Activated naive CD4-positive, alpha-beta T cell treated with anti-CD3 and anti-CD28 coated beads, Interleukin-2, amount 10 ng/mL, durations not matched to agents 7 days and 5 days (primary cell): ENCODE measurements around the gene FIBP.

ENCODE experiments used
- CTCF ChIA-PET: fragments of 350-600 bp; sonication (Branson Sonifier 250); formaldehyde crosslinking; loops from one replicate; lab custom pipeline; 2021; ENCODE audit warnings: antibody characterized with exemption; lab: Charles Lee
- DNase-seq: peaks from one replicate; pipeline ENCODE4 v3.0.0-alpha.2; 2020
- H3K27ac Mint-ChIP-seq: one replicate; pipeline ENCODE4 v1.8.0; 2021; ENCODE audit warnings: mild to moderate bottlenecking, moderate library complexity, mixed read lengths
- H3K27me3 Mint-ChIP-seq: one replicate; pipeline ENCODE4 v1.8.0; 2021; ENCODE audit warnings: mild to moderate bottlenecking, mixed read lengths
- H3K36me3 Mint-ChIP-seq: one replicate; pipeline ENCODE4 v1.8.0; 2021; ENCODE audit warnings: mixed read lengths
- H3K4me1 Mint-ChIP-seq: one replicate; pipeline ENCODE4 v1.8.0; 2021; ENCODE audit warnings: mixed read lengths
- H3K4me3 Mint-ChIP-seq: one replicate; pipeline ENCODE4 v1.8.0; 2021; ENCODE audit warnings: mild to moderate bottlenecking, moderate library complexity, mixed read lengths
- H3K9me3 Mint-ChIP-seq: one replicate; pipeline ENCODE4 v1.8.0; 2021; ENCODE audit warnings: mixed read lengths

Gene FIBP

GRCh38 chr11:65882120-65883057 lies 5.9 kb downstream of the FIBP start:
- H3K4me3 Mint-ChIP-seq: no peak overlapping the region
- peaks cover 31% of the 10 kb centered on the region for H3K36me3 Mint-ChIP-seq
- peaks cover 68% of the 10 kb centered on the region for H3K4me1 Mint-ChIP-seq
- no peaks in the 10 kb centered on the region for H3K9me3 Mint-ChIP-seq
- CTCF ChIA-PET: interaction anchor here (1.4 to 10.9 kb wide), 6 partner anchors 8 to 106 kb away, joined by 4 to 142 read pairs (median 57); partner anchors contain the start of genes CCDC85B, CFL1, FOSL1 and MUS81
- DNase-seq: no peak
- peak overlapping the region; percentile 16 for H3K27ac Mint-ChIP-seq
- no peaks in the 10 kb centered on the region for H3K27me3 Mint-ChIP-seq

GRCh38 chr11:65880844-65881421 lies 7.3 kb downstream of the FIBP start:
- no peak for DNase-seq
- peaks cover 19% of the 10 kb centered on the region for H3K36me3 Mint-ChIP-seq
- H3K27me3 Mint-ChIP-seq: no peaks in the 10 kb centered on the region
- CTCF ChIA-PET: interaction anchor here (1.4 to 7.8 kb wide), 3 partner anchors 9 to 107 kb away, joined by 4 to 126 read pairs (median 7); partner anchors contain the start of genes CCDC85B and MUS81
- H3K27ac Mint-ChIP-seq: peak overlapping the region; percentile 85
- H3K4me3 Mint-ChIP-seq: peak overlapping the region; percentile 75
- no peaks in the 10 kb centered on the region for H3K9me3 Mint-ChIP-seq
- H3K4me1 Mint-ChIP-seq: peaks cover 63% of the 10 kb centered on the region

GRCh38 chr11:65880027-65880426 lies 8.2 kb downstream of the FIBP start:
- peaks cover 11% of the 10 kb centered on the region for H3K36me3 Mint-ChIP-seq
- peak overlapping the region; percentile 75 for H3K4me3 Mint-ChIP-seq
- H3K9me3 Mint-ChIP-seq: no peaks in the 10 kb centered on the region
- DNase-seq: no peak
- H3K27ac Mint-ChIP-seq: no peak overlapping the region
- CTCF ChIA-PET: interaction anchor here (0.6 to 7.8 kb wide), 2 partner anchors 108 to 371 kb away, joined by 3 to 126 read pairs; no protein-coding TSS in a partner anchor
- peaks cover 59% of the 10 kb centered on the region for H3K4me1 Mint-ChIP-seq
- H3K27me3 Mint-ChIP-seq: no peaks in the 10 kb centered on the region

DNA sequence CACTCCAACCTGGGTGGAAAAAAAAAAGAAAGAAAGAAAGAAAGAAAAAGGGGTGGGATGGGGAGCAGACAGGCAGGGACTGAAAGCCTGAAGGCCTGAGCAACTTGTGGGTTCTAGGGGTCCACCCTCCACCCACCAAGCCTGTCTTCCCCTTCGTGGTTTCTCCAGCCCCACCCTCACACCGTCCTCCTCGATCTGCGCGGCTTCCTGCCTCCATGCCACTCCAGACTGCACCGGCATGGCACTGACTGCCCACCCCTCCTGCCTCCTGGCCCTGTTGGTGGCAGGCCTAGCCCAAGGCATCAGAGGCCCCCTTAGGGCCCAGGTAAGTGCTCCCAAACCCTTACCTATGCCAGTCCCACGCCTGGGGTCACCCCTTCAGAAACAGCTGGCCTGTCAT lies 8.7 kb downstream of the FIBP start, which contains the start of gene CTSW:
TSS of gene CTSW (plus strand) at position 221 of the 400 bp plus-strand sequence. CDS start at position 239, 18 bp downstream.
- Mint-ChIP-seq H3K36me3 (peaks cover 7% of the 10 kb centered on the region), H3K4me1 (peaks cover 55% of the 10 kb centered on the region), H3K9me3 (no peaks in the 10 kb centered on the region), H3K27ac (peak within 1 kb of the TSS; percentile 85), H3K4me3 (peak within 1 kb of the TSS; percentile 75), H3K27me3 (no peaks in the 10 kb centered on the region)
- peak; percentile 68 for DNase-seq
- CTCF ChIA-PET: interaction anchor here (0.6 to 7.8 kb wide), 3 partner anchors 20 to 371 kb away, joined by 3 to 126 read pairs (median 7); partner anchors contain the start of gene MUS81

GRCh38 chr11:65873318-65874156 lies 14.7 kb downstream of the FIBP start:
- peak; percentile 96 for DNase-seq
- H3K4me1 Mint-ChIP-seq: peaks cover 51% of the 10 kb centered on the region
- peaks cover 3% of the 10 kb centered on the region for H3K36me3 Mint-ChIP-seq
- CTCF ChIA-PET: interaction anchor here (1.6 to 2.1 kb wide), 4 partner anchors 11 to 115 kb away, joined by 3 to 16 read pairs (median 7); partner anchors contain the start of genes FIBP and MUS81
- peak overlapping the region; percentile 85 for H3K4me3 Mint-ChIP-seq
- H3K27me3 Mint-ChIP-seq: peaks cover 34% of the 10 kb centered on the region
- H3K9me3 Mint-ChIP-seq: no peaks in the 10 kb centered on the region
- peak overlapping the region; percentile 75 for H3K27ac Mint-ChIP-seq

DNA sequence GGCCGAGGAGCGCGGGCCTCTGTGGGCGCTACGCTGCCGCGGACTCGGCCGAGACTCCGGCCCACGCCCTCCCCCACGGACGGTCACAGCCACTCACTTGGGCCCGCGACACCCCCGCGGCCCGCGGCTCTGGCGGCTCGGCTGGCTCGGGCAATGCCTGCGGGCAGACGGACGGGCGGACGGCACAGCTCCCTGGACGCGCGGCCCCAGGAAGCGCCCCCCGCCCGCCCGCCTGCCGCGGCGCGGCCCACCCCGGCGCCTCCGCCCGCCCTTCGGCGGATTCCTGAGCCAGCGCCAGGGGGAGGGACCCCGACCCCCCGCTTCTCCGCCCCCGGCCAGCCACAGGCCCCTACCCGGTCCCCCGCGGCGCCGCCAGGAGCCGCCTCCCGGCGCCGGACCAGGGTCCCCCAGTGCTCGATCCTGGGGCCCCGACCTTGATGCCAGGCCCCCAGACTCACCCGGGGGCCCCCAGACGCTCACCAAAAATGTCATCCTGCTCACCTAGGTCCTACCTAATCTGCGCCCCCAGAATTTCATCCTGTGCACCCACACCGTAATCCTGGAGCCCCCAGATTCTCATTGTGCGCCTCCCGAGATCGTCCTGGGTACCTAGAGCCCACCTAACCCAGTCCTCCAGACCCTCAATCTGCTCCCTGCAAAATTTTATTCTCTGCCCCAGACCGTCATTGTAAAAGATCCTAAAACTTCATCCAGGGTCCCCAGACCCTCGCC lies 15.5 kb downstream of the FIBP start, which contains the start of gene EFEMP2:
TSS of gene EFEMP2 (minus strand) at position 215 of the 732 bp plus-strand sequence. CDS start 446 bp downstream, outside the sequence.
- H3K9me3 Mint-ChIP-seq: no peaks in the 10 kb centered on the region
- peaks cover 5% of the 10 kb centered on the region for H3K36me3 Mint-ChIP-seq
- H3K4me1 Mint-ChIP-seq: peaks cover 47% of the 10 kb centered on the region
- peak within 1 kb of the TSS; percentile 85 for H3K4me3 Mint-ChIP-seq
- CTCF ChIA-PET: interaction anchor here (2.0 to 4.8 kb wide), 5 partner anchors 12 to 15 kb away, joined by 8 to 39 read pairs (median 16); partner anchors contain the start of genes FIBP and MUS81
- peak within 1 kb of the TSS; percentile 75 for H3K27ac Mint-ChIP-seq
- peaks cover 34% of the 10 kb centered on the region for H3K27me3 Mint-ChIP-seq
- DNase-seq: no peak

GRCh38 chr11:65871811-65872548 lies 16.3 kb downstream of the FIBP start:
- DNase-seq: no peak
- Mint-ChIP-seq H3K4me3 (peak overlapping the region; percentile 37), H3K36me3 (peaks cover 11% of the 10 kb centered on the region), H3K27ac (no peak overlapping the region), H3K4me1 (peaks cover 42% of the 10 kb centered on the region), H3K9me3 (no peaks in the 10 kb centered on the region), H3K27me3 (peaks cover 34% of the 10 kb centered on the region)
- CTCF ChIA-PET: interaction anchor here (3.5 to 4.8 kb wide), 3 partner anchors 12 to 16 kb away, joined by 13 to 39 read pairs (median 34); partner anchors contain the start of genes FIBP and MUS81

DNA sequence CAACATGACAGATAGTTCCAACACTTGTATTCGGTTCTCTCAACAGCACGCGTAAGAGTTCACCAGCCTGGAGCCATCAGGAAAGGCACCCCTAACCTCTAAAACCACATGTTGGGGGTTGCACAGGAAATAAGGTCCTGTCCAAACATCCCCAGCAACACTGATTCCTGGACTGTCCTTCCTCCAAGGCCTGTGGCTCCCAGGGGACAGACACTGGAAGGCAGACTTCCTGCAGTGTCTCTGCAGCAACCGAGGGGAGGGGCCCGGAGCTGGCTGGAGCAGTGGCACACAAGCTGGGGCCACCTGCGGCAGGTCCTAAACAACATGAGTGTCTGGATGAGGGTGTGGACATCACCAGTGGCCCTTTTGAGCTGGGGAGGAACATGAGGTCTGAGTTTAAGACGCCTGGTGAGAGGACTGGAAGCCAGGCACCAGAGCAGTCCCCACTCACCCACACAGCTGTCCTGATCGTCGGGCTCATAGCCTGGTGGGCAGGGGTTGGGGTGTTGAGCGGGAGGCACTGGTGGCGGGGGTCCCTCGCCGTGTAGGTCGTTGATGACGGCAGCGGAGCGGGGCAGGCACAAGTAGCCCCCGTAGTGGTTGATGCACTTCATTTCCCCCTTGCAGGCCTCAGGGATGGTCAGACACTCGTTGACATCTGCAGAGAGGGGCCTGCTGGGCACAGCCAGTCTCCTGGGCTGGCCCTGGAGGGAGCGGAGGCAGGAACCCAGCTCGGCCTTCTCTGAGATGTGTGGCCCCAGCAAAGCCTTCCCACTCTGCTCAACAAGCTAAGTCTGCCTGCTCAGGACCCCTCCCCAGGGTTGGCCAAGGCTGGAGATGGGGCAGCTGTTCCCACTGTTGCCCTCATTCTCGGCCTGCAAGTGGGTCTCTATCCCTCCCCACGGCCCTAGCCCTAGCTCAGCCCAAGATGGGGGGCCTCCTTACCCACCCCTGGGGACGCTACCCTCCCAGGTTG lies 17.3 kb downstream of the FIBP start:
- CTCF ChIA-PET: interaction anchor here (3.5 to 4.8 kb wide), 3 partner anchors 11 to 17 kb away, joined by 13 to 39 read pairs (median 34); partner anchors contain the start of genes FIBP and MUS81
- peaks cover 38% of the 10 kb centered on the region for H3K4me1 Mint-ChIP-seq
- H3K4me3 Mint-ChIP-seq: no peak overlapping the region
- H3K36me3 Mint-ChIP-seq: peaks cover 14% of the 10 kb centered on the region
- no peak for DNase-seq
- peaks cover 34% of the 10 kb centered on the region for H3K27me3 Mint-ChIP-seq
- no peaks in the 10 kb centered on the region for H3K9me3 Mint-ChIP-seq
- H3K27ac Mint-ChIP-seq: no peak overlapping the region

GRCh38 chr11:65870307-65870658 lies 18.0 kb downstream of the FIBP start:
- Mint-ChIP-seq H3K27me3 (peaks cover 34% of the 10 kb centered on the region), H3K36me3 (peaks cover 15% of the 10 kb centered on the region), H3K27ac (no peak overlapping the region), H3K4me3 (no peak overlapping the region), H3K4me1 (peaks cover 38% of the 10 kb centered on the region), H3K9me3 (no peaks in the 10 kb centered on the region)
- CTCF ChIA-PET: interaction anchor here (3.5 to 4.8 kb wide), 3 partner anchors 10 to 17 kb away, joined by 13 to 39 read pairs (median 34); partner anchors contain the start of genes FIBP and MUS81
- DNase-seq: no peak

DNA sequence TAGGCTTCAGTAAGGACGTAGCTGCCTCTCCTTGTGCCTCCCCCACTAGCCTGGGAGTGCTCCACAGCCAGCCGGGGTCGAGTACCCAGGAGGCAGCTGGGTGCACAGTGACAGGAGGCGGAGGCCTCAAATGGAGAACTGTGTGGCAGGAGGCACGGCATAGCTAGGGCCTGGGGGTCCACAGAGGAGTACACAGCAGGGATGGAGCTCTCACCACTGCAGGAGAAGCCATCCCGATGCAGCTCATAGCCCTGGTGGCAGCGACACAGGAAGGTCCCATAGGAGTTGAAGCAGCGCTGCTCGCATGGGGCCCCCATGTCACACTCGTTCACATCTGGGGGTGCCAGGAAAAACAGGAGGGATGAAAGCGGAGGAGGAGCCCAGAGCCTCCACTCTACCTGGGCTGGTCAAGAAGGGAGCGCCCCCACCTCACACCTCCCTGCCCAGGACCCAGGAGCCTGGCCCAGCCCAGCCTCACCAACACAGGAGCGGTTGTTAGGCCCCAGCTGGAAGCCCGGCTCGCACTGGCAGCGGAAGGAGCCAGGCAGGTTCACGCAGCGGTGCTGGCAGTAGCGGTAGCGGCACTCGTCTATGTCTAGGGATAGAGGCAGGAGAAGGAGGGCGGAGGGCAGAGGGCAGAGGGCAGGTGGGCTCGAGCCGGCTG lies 18.5 kb downstream of the FIBP start:
- Mint-ChIP-seq H3K27ac (no peak overlapping the region), H3K9me3 (no peaks in the 10 kb centered on the region), H3K4me3 (no peak overlapping the region), H3K27me3 (peaks cover 34% of the 10 kb centered on the region), H3K36me3 (peaks cover 19% of the 10 kb centered on the region), H3K4me1 (peaks cover 40% of the 10 kb centered on the region)
- CTCF ChIA-PET: interaction anchor here (3.5 to 4.8 kb wide), 3 partner anchors 9 to 18 kb away, joined by 13 to 39 read pairs (median 34); partner anchors contain the start of genes FIBP and MUS81
- no peak for DNase-seq
